HCT116 (cell line): Measurements from ENCODE around the gene PVALEF. TPM values are rescaled to one million over a fixed set of nuclear protein-coding genes. Genes with fewer than 3 reads are reported as not detected.

ENCODE experiments used
- ATAC-seq: fragments of 200-7000 bp; cut with Tn5 transposase; 2 replicates; pipeline ENCODE4 v1.9.1; 2020; ENCODE audit warnings: mild to moderate bottlenecking, moderate library complexity
- BruUV-seq: library from RNA; stranded (reverse); fragments of 400-500 nt; replicated peaks from 2 replicates; lab custom pipeline; 2021; lab: Mats Ljungman, UMichigan
- CTCF ChIA-PET: fragments of 300-600 bp; sonication (Branson Sonifier 250); formaldehyde crosslinking; loops from one replicate; lab custom pipeline; 2021; ENCODE audit warnings: antibody characterized with exemption; lab: Charles Lee
- POLR2A ChIA-PET: fragments of 300-600, 350-600 bp; sonication (Branson Sonifier 250); formaldehyde crosslinking; loops from one replicate; lab custom pipeline; 2021; ENCODE audit warnings: antibody characterized with exemption; lab: Charles Lee
- RAD21 ChIA-PET, 2 experiments: fragments of 300-600 bp; sonication (Branson Sonifier 250); formaldehyde crosslinking; loops; one replicate each; lab custom pipeline; 2023; ENCODE audit warnings: low total read pairs in 2 of 2; ENCODE audit not compliant: uncharacterized antibody in 2 of 2, unreplicated experiment in 2 of 2, low non-redundant PET in 1 of 2; lab: Charles Lee
- DNase-seq: peaks from one replicate; pipeline ENCODE4 v3.0.0-alpha.2; 2010; ENCODE audit warnings: low read depth, low spot score
- H2AFZ ChIP-seq: fragments of 200-600 bp; shearing (Covaris generic), sonication (generic); 2 replicates; pipeline ENCODE4 v1.6.1; 2017; ENCODE audit warnings: low read depth, mixed run types, mixed read lengths, antibody characterized with exemption, low read length; ENCODE audit not compliant: poor library complexity, severe bottlenecking
- H3K27ac ChIP-seq: 2 replicates; pipeline ENCODE4 v1.5.1; 2012; ENCODE audit warnings: low read depth, low read length
- H3K27me3 ChIP-seq: fragments of 200-600 bp; sonication (generic); 2 replicates; pipeline ENCODE4 v1.6.1; 2016; ENCODE audit warnings: mixed run types, low read length, mixed read lengths; ENCODE audit not compliant: insufficient read depth
- H3K36me3 ChIP-seq, 2 experiments: fragments of 200-500 bp in 1 of 2; fragments of 200-600 bp in 1 of 2; sonication (Bioruptor generic) in 1 of 2; sonication (generic) in 1 of 2; 2 replicates each; pipeline versions ENCODE4 v1.5.1 to v1.6.1; 2014 to 2016; ENCODE audit warnings: low read length in 2 of 2, inconsistent platforms in 1 of 2, mixed read lengths in 1 of 2, mixed run types in 1 of 2; ENCODE audit not compliant: insufficient read depth in 2 of 2, control insufficient read depth in 1 of 2
- H3K4me1 ChIP-seq, 2 experiments: fragments of 200-600 bp in 1 of 2; sonication (generic) in 1 of 2; 2 replicates each; pipeline versions ENCODE4 v1.5.1 to v1.6.1; 2012 to 2017; ENCODE audit warnings: low read length in 2 of 2, inconsistent platforms in 1 of 2, mild to moderate bottlenecking in 1 of 2, mixed read lengths in 1 of 2, mixed run types in 1 of 2, moderate library complexity in 1 of 2; ENCODE audit not compliant: insufficient read depth in 2 of 2, control insufficient read depth in 1 of 2
- H3K4me2 ChIP-seq: fragments of 200-600 bp; sonication (generic); 2 replicates; pipeline ENCODE4 v1.6.1; 2017; ENCODE audit warnings: mixed run types, low read length, mixed read lengths
- H3K4me3 ChIP-seq, 2 experiments: fragments of 200-600 bp in 1 of 2; sonication (generic) in 1 of 2; replicated peaks in 1 of 2; 2 replicates each; pipeline ENCODE4 v1.5.1; 2011 to 2016; ENCODE audit warnings: low read length in 2 of 2, control low read depth in 1 of 2, low read depth in 1 of 2, mild to moderate bottlenecking in 1 of 2, mixed read lengths in 1 of 2, mixed run types in 1 of 2
- H3K79me2 ChIP-seq: fragments of 200-600 bp; sonication (generic); 2 replicates; pipeline ENCODE4 v1.6.1; 2017; ENCODE audit warnings: mild to moderate bottlenecking, mixed run types, low read length, moderate library complexity, mixed read lengths; ENCODE audit not compliant: insufficient read depth
- H3K9ac ChIP-seq: fragments of 200-600 bp; sonication (generic); 2 replicates; pipeline ENCODE4 v1.6.1; 2016; ENCODE audit warnings: low read length, mixed read lengths
- H3K9me2 ChIP-seq: fragments of 200-600 bp; sonication (generic), shearing (Covaris generic); 2 replicates; pipeline ENCODE4 v1.6.1; 2017; ENCODE audit warnings: mixed run types, mild to moderate bottlenecking, moderate library complexity; ENCODE audit not compliant: insufficient read depth
- H3K9me3 ChIP-seq, 2 experiments: fragments of 200-500 bp in 1 of 2; fragments of 200-600 bp in 1 of 2; sonication (Bioruptor generic) in 1 of 2; sonication (generic) in 1 of 2; 2 replicates each; pipeline ENCODE4 v1.6.1; 2014 to 2017; ENCODE audit warnings: low read length in 2 of 2, mixed read lengths in 2 of 2, inconsistent platforms in 1 of 2, low read depth in 1 of 2, mild to moderate bottlenecking in 1 of 2, mixed run types in 1 of 2, moderate library complexity in 1 of 2; ENCODE audit not compliant: control insufficient read depth in 1 of 2, insufficient read depth in 1 of 2
- H4K20me1 ChIP-seq: fragments of 200-600 bp; sonication (generic), shearing (Covaris generic); 2 replicates; pipeline ENCODE4 v1.6.1; 2017; ENCODE audit warnings: mixed run types, mild to moderate bottlenecking, moderate library complexity; ENCODE audit not compliant: insufficient read depth
- CBX3 ChIP-seq: IDR thresholded peaks from 2 replicates; pipeline ENCODE4 v1.6.1; 2012; ENCODE audit warnings: low read depth
- CEBPB ChIP-seq: IDR thresholded peaks from 2 replicates; pipeline ENCODE4 v1.6.1; 2012; ENCODE audit warnings: low read depth
- CTCF ChIP-seq, 3 experiments: fragments of 200-600 bp in 1 of 3; sonication (generic) in 1 of 3; IDR thresholded peaks in 2 of 3; conservative IDR thresholded peaks in 1 of 3; 2 replicates each; pipeline ENCODE4 v1.5.1; 2012 to 2017; ENCODE audit warnings: low read depth in 2 of 3, low read length in 2 of 3, antibody characterized with exemption in 1 of 3, borderline replicate concordance in 1 of 3, control low read depth in 1 of 3, mild to moderate bottlenecking in 1 of 3, mixed read lengths in 1 of 3, mixed run types in 1 of 3, moderate library complexity in 1 of 3; ENCODE audit not compliant: insufficient read depth in 1 of 3
- EGR1 ChIP-seq: IDR thresholded peaks from 2 replicates; pipeline ENCODE4 v1.6.1; 2012; ENCODE audit warnings: low read depth
- ELF1 ChIP-seq: IDR thresholded peaks from 2 replicates; pipeline ENCODE4 v1.6.1; 2012; ENCODE audit warnings: low read depth, borderline replicate concordance
- JUND ChIP-seq: IDR thresholded peaks from 2 replicates; pipeline ENCODE4 v1.6.1; 2012
- MAX ChIP-seq: IDR thresholded peaks from 2 replicates; pipeline ENCODE4 v1.6.1; 2012
- POLR2A ChIP-seq: IDR thresholded peaks from 2 replicates; pipeline ENCODE4 v1.7.0; 2011; ENCODE audit warnings: borderline replicate concordance; ENCODE audit not compliant: insufficient read depth, insufficient read length; ENCODE audit errors: extremely low read depth
- RAD21 ChIP-seq: IDR thresholded peaks from 2 replicates; pipeline ENCODE4 v1.6.1; 2012; ENCODE audit warnings: low read depth, mild to moderate bottlenecking
- SRF ChIP-seq: IDR thresholded peaks from 2 replicates; pipeline ENCODE4 v1.6.1; 2012; ENCODE audit warnings: low read depth
- ZFX ChIP-seq: fragments of 450-650 bp; IDR thresholded peaks from 2 replicates; pipeline ENCODE4 v1.6.1; 2017
- ZNF274 ChIP-seq: fragments of 200-500 bp; sonication (Bioruptor generic); IDR thresholded peaks from 2 replicates; pipeline ENCODE4 v1.6.1; 2014; ENCODE audit warnings: mild to moderate bottlenecking, low read depth, low read length, inconsistent platforms
- intact Hi-C: fragments of 100-400 bp; cut with micrococcal nuclease; formaldehyde crosslinking; loops from 2 replicates; pipeline ENCODE4 v1.10.0; 2022
- total RNA-seq: library from RNA; stranded (reverse); gene quantifications from one replicate; pipeline ENCODE4 v1.2.1, GENCODE V29; 2021; ENCODE audit not compliant: unreplicated experiment
- TF ChIP-seq, protein P1 (sequence below): IDR thresholded peaks from 2 replicates; pipeline ENCODE4 v1.6.1; 2012

Gene PVALEF
- total RNA-seq, 1 experiment from 2014 or later: not detected

- Histone ChIP-seq H3K4me1 (no peaks in the 10 kb centered on the region), H3K27ac (no peak overlapping the region), H3K36me3 (no peaks in the 10 kb centered on the region), H4K20me1 (no peaks in the 10 kb centered on the region), H3K79me2 (no peaks in the 10 kb centered on the region), H2AFZ (no peak overlapping the region), H3K9me3 (no peaks in the 10 kb centered on the region), H3K4me3 (no peak overlapping the region), H3K9ac (no peak overlapping the region), H3K27me3 (no peaks in the 10 kb centered on the region), H3K4me2 (no peak overlapping the region), H3K9me2 (no peaks in the 10 kb centered on the region)
- ATAC-seq (no peak), DNase-seq (no peak)
- CTCF ChIA-PET: no interaction called here
- POLR2A ChIA-PET: no interaction called here
- RAD21 ChIA-PET: no interaction called here
- TF ChIP-seq CBX3: no peak
- TF ChIP-seq MAX: no peak
- no peak for TF ChIP-seq CEBPB
- no peak for TF ChIP-seq ZFX
- no peak for TF ChIP-seq SRF
- TF ChIP-seq, protein P1, sequence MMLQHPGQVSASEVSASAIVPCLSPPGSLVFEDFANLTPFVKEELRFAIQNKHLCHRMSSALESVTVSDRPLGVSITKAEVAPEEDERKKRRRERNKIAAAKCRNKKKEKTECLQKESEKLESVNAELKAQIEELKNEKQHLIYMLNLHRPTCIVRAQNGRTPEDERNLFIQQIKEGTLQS: no peak
- TF ChIP-seq CTCF (IDR thresholded peaks at IDR 0.05 in 2 of 3, conservative IDR thresholded peaks at IDR 0.05 in 1 of 3; ENCODE audit: borderline replicate concordance in 1 of 3, insufficient read depth in 1 of 3, low read depth in 2 of 3, low read length in 2 of 3): no peak
- no peak for TF ChIP-seq ZNF274
- TF ChIP-seq EGR1: no peak
- no peak for TF ChIP-seq ELF1
- no peak for TF ChIP-seq RAD21
- TF ChIP-seq POLR2A: no peak
- TF ChIP-seq JUND: no peak
- no TSS peak for BruUV-seq
- intact Hi-C loops: no loop called here
Measured at GRCh38 chr17:81183807-81184206, 18.5 kb downstream of the PVALEF start.
